GM12878 (cell line): ENCODE measurements around the gene ZNF174. TPM values are rescaled to one million over a fixed set of nuclear protein-coding genes. Genes with fewer than 3 reads are reported as not detected.

Source experiments
- ATAC-seq: fragments of 200-7000 bp; cut with Tn5 transposase; 3 replicates; pipeline ENCODE4 v1.9.1; 2020; ENCODE audit warnings: mild to moderate bottlenecking, moderate library complexity
- BruUV-seq: library from RNA; stranded (reverse); fragments of 400-500 nt; replicated peaks from 2 replicates; lab custom pipeline; 2021; lab: Mats Ljungman, UMichigan
- CTCF ChIA-PET: fragments of 300-600 bp; sonication (Branson Sonifier 250); formaldehyde crosslinking; extraction: SDS; loops from one replicate; lab custom pipeline; 2021; ENCODE audit warnings: inconsistent platforms; lab: Yijun Ruan, JAX
- POLR2A ChIA-PET: fragments of 350-600 bp; formaldehyde crosslinking; extraction: SDS; loops from one replicate; lab custom pipeline; 2021; ENCODE audit warnings: inconsistent platforms; lab: Charles Lee
- RAD21 ChIA-PET: fragments of 300-600 bp; sonication (Branson Sonifier 250); formaldehyde crosslinking; loops from one replicate; lab custom pipeline; 2023; ENCODE audit warnings: antibody characterized with exemption; ENCODE audit not compliant: unreplicated experiment; lab: Charles Lee
- SMC1A ChIA-PET: fragments of 300-600 bp; sonication (Branson Sonifier 250); formaldehyde crosslinking; loops from one replicate; lab custom pipeline; 2023; ENCODE audit not compliant: unreplicated experiment, uncharacterized antibody; lab: Charles Lee
- DNase-seq: peaks from one replicate; pipeline ENCODE4 v3.0.0-alpha.2; 2011; ENCODE audit warnings: low read depth, low spot score
- FAIRE-seq: peaks from 3 replicates; lab custom pipeline; 2011; peaks lifted over from hg19 to GRCh38; lab: Jason Lieb, UNC
- H2AFZ ChIP-seq: 2 replicates; pipeline ENCODE4 v1.6.0; 2011; ENCODE audit warnings: low read depth, low read length, control low read depth; ENCODE audit not compliant: control insufficient read depth
- H3K27ac ChIP-seq: 2 replicates; pipeline ENCODE4 v1.5.1; 2011; ENCODE audit warnings: control low read depth; ENCODE audit not compliant: control insufficient read depth, insufficient read depth
- H3K27me3 ChIP-seq, 2 experiments: replicated peaks in 1 of 2; 2 replicates each; pipeline versions ENCODE4 v1.6.0 to v1.6.1; 2011; ENCODE audit warnings: low read length in 1 of 2; ENCODE audit not compliant: control insufficient read depth in 2 of 2, insufficient read depth in 2 of 2
- H3K36me3 ChIP-seq, 2 experiments: 2 replicates each; pipeline ENCODE4 v1.5.1; 2011; ENCODE audit warnings: low read length in 1 of 2; ENCODE audit not compliant: control insufficient read depth in 2 of 2, insufficient read depth in 2 of 2
- H3K4me1 ChIP-seq: 2 replicates; pipeline ENCODE4 v1.6.1; 2011; ENCODE audit warnings: mild to moderate bottlenecking, low read length, moderate library complexity, mixed read lengths; ENCODE audit not compliant: control insufficient read depth, insufficient read depth
- H3K4me2 ChIP-seq: 2 replicates; pipeline ENCODE4 v1.6.0; 2011; ENCODE audit warnings: control low read depth; ENCODE audit not compliant: control insufficient read depth, insufficient read depth
- H3K4me3 ChIP-seq: fragments of 200-600 bp; sonication (generic); 2 replicates; pipeline ENCODE4 v1.5.1; 2016
- H3K79me2 ChIP-seq: 2 replicates; pipeline ENCODE4 v1.6.0; 2011; ENCODE audit warnings: low read length; ENCODE audit not compliant: control insufficient read depth, insufficient read depth
- H3K9ac ChIP-seq: 2 replicates; pipeline ENCODE4 v1.8.0; 2011; ENCODE audit warnings: low read length, control low read depth, mixed read lengths; ENCODE audit not compliant: control insufficient read depth, insufficient read depth
- H3K9me3 ChIP-seq: replicated peaks from 3 replicates; pipeline ENCODE4 v1.5.1; 2011; ENCODE audit warnings: mild to moderate bottlenecking, low read length; ENCODE audit not compliant: control insufficient read depth, insufficient read depth
- H4K20me1 ChIP-seq: 2 replicates; pipeline ENCODE4 v1.6.0; 2011; ENCODE audit not compliant: control insufficient read depth, insufficient read depth
- CREB1 ChIP-seq: IDR thresholded peaks from 2 replicates; pipeline ENCODE4 v1.6.1; 2012; ENCODE audit warnings: low read depth, mild to moderate bottlenecking, inconsistent platforms
- CREM ChIP-seq: IDR thresholded peaks from 2 replicates; pipeline ENCODE4 v1.6.1; 2014; ENCODE audit warnings: antibody characterized with exemption, low read depth
- DPF2 ChIP-seq: fragments of 450-650 bp; IDR thresholded peaks from 2 replicates; pipeline ENCODE4 v1.6.1; 2017; ENCODE audit warnings: mild to moderate bottlenecking
- EGR1 ChIP-seq, 2 experiments: IDR thresholded peaks; 1 replicate in 1 of 2; 2 replicates in 1 of 2; pipeline ENCODE4 v1.6.1; 2011 to 2012; ENCODE audit warnings: low read depth in 2 of 2, low read length in 2 of 2, borderline replicate concordance in 1 of 2, mild to moderate bottlenecking in 1 of 2, moderate library complexity in 1 of 2
- FOXK2 ChIP-seq: fragments of 450-650 bp; IDR thresholded peaks from 2 replicates; pipeline ENCODE4 v1.6.1; 2017; ENCODE audit warnings: mild to moderate bottlenecking, moderate library complexity
- GABPA ChIP-seq: IDR thresholded peaks from 2 replicates; pipeline ENCODE4 v1.6.1; 2014; ENCODE audit warnings: antibody characterized with exemption, low read depth, mild to moderate bottlenecking, inconsistent platforms
- NFYB ChIP-seq: IDR thresholded peaks from 2 replicates; pipeline ENCODE4 v1.6.1; 2011; ENCODE audit warnings: low read depth, mild to moderate bottlenecking, low read length, improper control_type of control experiment, moderate library complexity; ENCODE audit not compliant: insufficient read depth
- NRF1 ChIP-seq: conservative IDR thresholded peaks from 2 replicates; pipeline ENCODE4 v1.6.1; 2011; ENCODE audit warnings: mild to moderate bottlenecking, low read depth, low read length, improper control_type of control experiment
- POLR2A ChIP-seq: IDR thresholded peaks from 2 replicates; pipeline ENCODE4 v1.6.1; 2011; ENCODE audit warnings: low read depth, mild to moderate bottlenecking, low read length
- POLR2AphosphoS5 ChIP-seq: IDR thresholded peaks from 2 replicates; pipeline ENCODE4 v1.6.1; 2011; ENCODE audit warnings: mild to moderate bottlenecking, low read length, inconsistent platforms
- RFX5 ChIP-seq: IDR thresholded peaks from 2 replicates; pipeline ENCODE4 v1.6.1; 2011; ENCODE audit warnings: low read depth, low read length, improper control_type of control experiment
- TBL1XR1 ChIP-seq: IDR thresholded peaks from 2 replicates; pipeline ENCODE4 v1.6.1; 2012; ENCODE audit warnings: low read depth, low read length, improper control_type of control experiment
- YY1 ChIP-seq: IDR thresholded peaks from 2 replicates; pipeline ENCODE4 v1.6.1; 2011; ENCODE audit warnings: low read depth, mild to moderate bottlenecking, low read length
- WGBS: methylation state at CpG from one replicate; pipeline ENCODE4 v1.1.6; 2016; ENCODE audit warnings: low lambda C conversion rate; ENCODE audit not compliant: insufficient replicate concordance, insufficient coverage; ENCODE audit errors: missing lambda C conversion rate; 5-methylcytosine and 5-hydroxymethylcytosine counted together
- in situ Hi-C: fragments of 300-500 bp; cut with MboI; formaldehyde crosslinking; loops from 9 replicates; pipeline ENCODE4 v1.14.3; 2018; ENCODE audit warnings: mixed read lengths
- intact Hi-C: fragments of 100-400 bp; cut with micrococcal nuclease; formaldehyde crosslinking; loops from one replicate; pipeline ENCODE4 v1.14.2; 2022; ENCODE audit not compliant: unreplicated experiment
- polyA plus RNA-seq, 11 experiments: library from polyadenylated mRNA; depleted of rRNA in 4 of 11; unstranded in 6 of 11; stranded (reverse) in 5 of 11; fragments of >200 nt; fragmentation: Nextera tagmentation in 4 of 11; fragmentation: Illumina TruSeq in 1 of 11; extraction: Ambion mirVana in 4 of 11; extraction: Trizol in 1 of 11; gene quantifications; 1 replicate in 1 of 11; 2 replicates in 10 of 11; pipeline versions ENCODE4 v1.2.1 to v1.2.3, GENCODE V29; 2011 to 2016; ENCODE audit warnings: inconsistent platforms in 2 of 11, missing spikeins in 2 of 11, low read depth in 1 of 11
- total RNA-seq, 4 experiments: library from RNA; depleted of rRNA in 3 of 4; stranded (reverse); fragments of >200 nt in 3 of 4; fragmentation: Illumina TruSeq in 1 of 4; extraction: Trizol in 1 of 4; gene quantifications; 2 replicates each; pipeline versions ENCODE4 v1.2.1 to v1.2.3, GENCODE V29; 2013 to 2021
- TF ChIP-seq, protein P1 (sequence below): IDR thresholded peaks from 2 replicates; pipeline ENCODE4 v1.6.1; 2011; ENCODE audit warnings: mild to moderate bottlenecking, low read depth, low read length, moderate library complexity; ENCODE audit not compliant: insufficient replicate concordance
- TF ChIP-seq, protein P2 (sequence below): IDR thresholded peaks from 2 replicates; pipeline ENCODE4 v1.6.1; 2012; ENCODE audit warnings: low read depth, low read length, improper control_type of control experiment
- TF ChIP-seq, protein P3 (sequence below): fragments of 450-650 bp; IDR thresholded peaks from 2 replicates; pipeline ENCODE4 v1.6.1; 2017; ENCODE audit warnings: mild to moderate bottlenecking
- TF ChIP-seq, protein P4 (sequence below): fragments of 450-650 bp; IDR thresholded peaks from 2 replicates; pipeline ENCODE4 v1.6.1; 2016; ENCODE audit warnings: mild to moderate bottlenecking

The ZNF174 gene
- total and polyA plus RNA-seq, 10 of the 15 experiments (the other 5 are each of a cell fraction or from before 2014, with no cell fraction given), result 3.0 to 14.3 (median 10.1) TPM

DNA sequence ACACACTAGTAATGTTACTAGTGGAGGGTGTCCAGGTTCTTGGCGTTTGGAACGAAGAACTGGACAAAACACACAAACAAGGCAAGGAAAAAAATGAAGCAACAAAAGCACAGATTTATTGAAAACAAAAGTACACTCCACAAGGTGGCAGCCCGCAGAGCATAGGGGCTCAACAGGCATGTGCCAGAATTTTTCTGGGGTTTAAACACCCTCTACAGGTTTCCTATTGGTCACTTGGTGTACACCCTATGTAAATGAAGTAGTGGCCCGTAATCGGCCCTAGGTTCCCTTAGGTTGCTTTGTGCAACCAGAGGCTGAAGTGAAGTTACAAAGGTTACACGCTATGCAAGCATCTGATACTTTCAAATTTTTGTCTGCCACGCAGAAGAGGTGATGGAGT is 37.2 kb upstream of the ZNF174 start (continued):
- TF ChIP-seq, protein P1, sequence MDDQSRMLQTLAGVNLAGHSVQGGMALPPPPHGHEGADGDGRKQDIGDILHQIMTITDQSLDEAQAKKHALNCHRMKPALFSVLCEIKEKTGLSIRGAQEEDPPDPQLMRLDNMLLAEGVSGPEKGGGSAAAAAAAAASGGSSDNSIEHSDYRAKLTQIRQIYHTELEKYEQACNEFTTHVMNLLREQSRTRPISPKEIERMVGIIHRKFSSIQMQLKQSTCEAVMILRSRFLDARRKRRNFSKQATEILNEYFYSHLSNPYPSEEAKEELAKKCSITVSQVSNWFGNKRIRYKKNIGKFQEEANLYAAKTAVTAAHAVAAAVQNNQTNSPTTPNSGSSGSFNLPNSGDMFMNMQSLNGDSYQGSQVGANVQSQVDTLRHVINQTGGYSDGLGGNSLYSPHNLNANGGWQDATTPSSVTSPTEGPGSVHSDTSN, result no peak
- TF ChIP-seq, protein P2, sequence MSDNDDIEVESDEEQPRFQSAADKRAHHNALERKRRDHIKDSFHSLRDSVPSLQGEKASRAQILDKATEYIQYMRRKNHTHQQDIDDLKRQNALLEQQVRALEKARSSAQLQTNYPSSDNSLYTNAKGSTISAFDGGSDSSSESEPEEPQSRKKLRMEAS, result no peak
- no peak for TF ChIP-seq FOXK2

DNA sequence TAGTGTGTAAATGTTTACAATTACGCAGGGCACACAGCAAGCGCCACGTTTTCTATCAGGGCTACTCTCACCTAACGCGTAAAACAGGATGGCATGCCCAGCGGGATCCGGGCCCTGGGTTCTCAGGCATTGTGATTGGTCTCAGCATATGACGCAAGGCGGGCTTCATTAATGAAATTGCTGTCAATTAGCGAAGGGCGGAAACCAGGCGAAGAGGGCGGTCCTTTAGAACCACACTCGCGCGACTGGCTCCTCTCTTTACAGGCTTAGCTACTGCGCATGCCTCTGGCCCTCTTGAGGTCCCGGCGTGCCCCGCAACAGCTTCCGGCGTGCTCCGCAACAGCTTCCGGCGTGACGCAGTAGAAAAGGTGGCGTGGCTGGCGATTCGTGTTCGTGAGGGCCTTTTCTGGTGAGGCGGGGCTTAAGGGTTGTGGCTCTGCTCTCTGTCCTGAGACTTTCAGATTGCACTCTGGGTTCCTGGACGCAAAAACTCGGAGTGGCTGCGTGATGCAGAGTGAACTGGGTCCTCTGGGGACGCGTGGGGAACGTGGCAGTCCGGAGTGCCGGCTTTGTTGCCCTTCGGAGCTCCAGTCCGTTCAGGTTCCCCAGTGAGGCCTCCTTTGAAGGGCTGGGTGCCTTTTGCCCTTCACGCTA is 36.1 kb upstream of the ZNF174 start:
- 18% methylated on average over 41 of the region's 42 CpGs for WGBS
- H3K4me3 ChIP-seq, result peak overlapping the region; percentile 57
- H3K9ac ChIP-seq, result peak overlapping the region; percentile 55; the same call in 1 of the 2 replicates
- FAIRE-seq (peak; percentile 83), DNase-seq (peak; percentile 50), ATAC-seq (peak; percentile 98)
- intact Hi-C loops, result no loop called here
- peak overlapping the region; percentile 61 for H3K27ac ChIP-seq
- H3K79me2 ChIP-seq, result no peaks in the 10 kb centered on the region
- no peaks in the 10 kb centered on the region for H4K20me1 ChIP-seq
- H2AFZ ChIP-seq, result peak overlapping the region; percentile 67
- H3K36me3 ChIP-seq, result no peaks in the 10 kb centered on the region
- RAD21 ChIA-PET, result no interaction called here
- POLR2A ChIA-PET, result no interaction called here
- in situ Hi-C loops, result no loop called here
- BruUV-seq, result no TSS peak
- no peaks in the 10 kb centered on the region for H3K4me1 ChIP-seq
- peaks cover 6% of the 10 kb centered on the region; the same call in 2 of the 3 replicates for H3K9me3 ChIP-seq
- peak overlapping the region; percentile 77 for H3K4me2 ChIP-seq
- SMC1A ChIA-PET, result no interaction called here
- H3K27me3 ChIP-seq, result no peaks in the 10 kb centered on the region
- CTCF ChIA-PET, result interaction anchor here (0.5 to 0.7 kb wide), 2 partner anchors 9 to 1183 kb away, joined by 3 read pairs; no protein-coding TSS in a partner anchor
- TF ChIP-seq EGR1 (IDR thresholded peaks at IDR 0.05; ENCODE audit: borderline replicate concordance in 1 of 2, low read depth in 2 of 2, low read length in 2 of 2) (peak in 1 of 2 experiments; percentile 26; a peak in 1 of 3 replicates), DPF2 (no peak), RFX5 (no peak), NFYB (peak; percentile 66; the same call in 1 of the 2 replicates), TBL1XR1 (0 out of 2 replicates have a peak, but pooled peaks have one; percentile 45), YY1 (no peak), NRF1 (0 out of 2 replicates have a peak, but pooled peaks have one; percentile 27), CREB1 (peak; percentile 43; the same call in 1 of the 2 replicates), POLR2AphosphoS5 (peak; percentile 84), CREM (0 out of 2 replicates have a peak, but pooled peaks have one; percentile 28), POLR2A (peak; percentile 59; the same call in 1 of the 2 replicates), GABPA (peak; percentile 85)
- TF ChIP-seq, protein P3, sequence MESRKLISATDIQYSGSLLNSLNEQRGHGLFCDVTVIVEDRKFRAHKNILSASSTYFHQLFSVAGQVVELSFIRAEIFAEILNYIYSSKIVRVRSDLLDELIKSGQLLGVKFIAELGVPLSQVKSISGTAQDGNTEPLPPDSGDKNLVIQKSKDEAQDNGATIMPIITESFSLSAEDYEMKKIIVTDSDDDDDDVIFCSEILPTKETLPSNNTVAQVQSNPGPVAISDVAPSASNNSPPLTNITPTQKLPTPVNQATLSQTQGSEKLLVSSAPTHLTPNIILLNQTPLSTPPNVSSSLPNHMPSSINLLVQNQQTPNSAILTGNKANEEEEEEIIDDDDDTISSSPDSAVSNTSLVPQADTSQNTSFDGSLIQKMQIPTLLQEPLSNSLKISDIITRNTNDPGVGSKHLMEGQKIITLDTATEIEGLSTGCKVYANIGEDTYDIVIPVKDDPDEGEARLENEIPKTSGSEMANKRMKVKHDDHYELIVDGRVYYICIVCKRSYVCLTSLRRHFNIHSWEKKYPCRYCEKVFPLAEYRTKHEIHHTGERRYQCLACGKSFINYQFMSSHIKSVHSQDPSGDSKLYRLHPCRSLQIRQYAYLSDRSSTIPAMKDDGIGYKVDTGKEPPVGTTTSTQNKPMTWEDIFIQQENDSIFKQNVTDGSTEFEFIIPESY, result no peak
- TF ChIP-seq, protein P4, sequence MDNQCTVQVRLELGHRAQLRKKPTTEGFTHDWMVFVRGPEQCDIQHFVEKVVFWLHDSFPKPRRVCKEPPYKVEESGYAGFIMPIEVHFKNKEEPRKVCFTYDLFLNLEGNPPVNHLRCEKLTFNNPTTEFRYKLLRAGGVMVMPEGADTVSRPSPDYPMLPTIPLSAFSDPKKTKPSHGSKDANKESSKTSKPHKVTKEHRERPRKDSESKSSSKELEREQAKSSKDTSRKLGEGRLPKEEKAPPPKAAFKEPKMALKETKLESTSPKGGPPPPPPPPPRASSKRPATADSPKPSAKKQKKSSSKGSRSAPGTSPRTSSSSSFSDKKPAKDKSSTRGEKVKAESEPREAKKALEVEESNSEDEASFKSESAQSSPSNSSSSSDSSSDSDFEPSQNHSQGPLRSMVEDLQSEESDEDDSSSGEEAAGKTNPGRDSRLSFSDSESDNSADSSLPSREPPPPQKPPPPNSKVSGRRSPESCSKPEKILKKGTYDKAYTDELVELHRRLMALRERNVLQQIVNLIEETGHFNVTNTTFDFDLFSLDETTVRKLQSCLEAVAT, result peak; percentile 75; the same call in 1 of the 2 replicates
